HG02642 (cell line): ENCODE measurements around the gene ZBTB6.
"Not testable (repeated sequence)": the region's sequence is repeated elsewhere in the genome, so short reads cannot be mapped to it uniquely, and the experiment has no call there.

ENCODE experiments used
- ATAC-seq: cut with Tn5 transposase; IDR thresholded peaks from one replicate; pipeline ENCODE4 v1.9.1; 2021; ENCODE audit warnings: mild to moderate bottlenecking; ENCODE audit not compliant: unreplicated experiment, poor library complexity

ZBTB6 gene

GRCh38 chr9:122930541-122931225 lies 17.6 kb upstream of the ZBTB6 start:
- no peak for ATAC-seq

- no peak for ATAC-seq
Observed at GRCh38 chr9:122929796-122930354, 16.8 kb upstream of the ZBTB6 start.

DNA sequence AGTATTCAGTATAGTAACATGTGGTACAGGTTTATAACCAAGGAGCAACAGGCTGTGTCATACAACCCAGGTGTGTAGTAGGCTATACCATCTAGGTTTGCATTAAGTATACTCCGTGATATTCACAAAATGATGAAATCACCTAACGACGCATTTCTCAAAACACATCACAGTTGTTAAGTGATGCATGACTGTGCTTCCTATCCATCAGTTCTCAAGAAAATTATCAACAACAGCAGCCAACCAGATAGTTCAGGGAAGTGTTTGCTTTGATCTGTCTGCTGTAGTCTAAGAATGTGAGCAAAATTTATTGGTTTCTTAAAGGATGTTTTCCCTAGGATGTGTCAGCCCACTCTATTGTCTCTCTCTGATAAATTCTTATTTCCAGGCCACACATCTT lies 10.8 kb upstream of the ZBTB6 start:
- no peak for ATAC-seq

- ATAC-seq, result no peak
Observed at GRCh38 chr9:122922713-122923112, 9.6 kb upstream of the ZBTB6 start.

DNA sequence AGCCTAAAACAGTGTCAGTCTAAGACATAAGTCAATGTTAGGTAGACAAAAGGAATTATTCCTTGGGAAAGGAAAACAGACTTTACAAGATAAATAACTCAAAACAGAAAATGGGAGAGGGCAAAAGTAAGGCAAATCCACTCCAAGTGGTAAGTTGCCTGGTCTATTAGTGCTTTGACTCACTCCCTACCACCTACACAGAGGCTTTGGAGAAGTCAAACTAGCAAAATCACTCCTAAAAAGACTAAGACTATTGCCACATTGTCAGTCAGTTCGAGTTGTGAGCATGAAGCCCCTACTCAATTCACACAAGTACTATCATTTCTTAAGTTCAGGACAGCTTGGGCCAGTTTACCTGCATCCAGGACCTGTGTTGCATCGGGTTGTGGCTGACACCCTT lies 5.2 kb upstream of the ZBTB6 start:
- ATAC-seq, result no peak

- ATAC-seq, result no peak
Observed at GRCh38 chr9:122912671-122912963, 506 bp downstream of the ZBTB6 start.

DNA sequence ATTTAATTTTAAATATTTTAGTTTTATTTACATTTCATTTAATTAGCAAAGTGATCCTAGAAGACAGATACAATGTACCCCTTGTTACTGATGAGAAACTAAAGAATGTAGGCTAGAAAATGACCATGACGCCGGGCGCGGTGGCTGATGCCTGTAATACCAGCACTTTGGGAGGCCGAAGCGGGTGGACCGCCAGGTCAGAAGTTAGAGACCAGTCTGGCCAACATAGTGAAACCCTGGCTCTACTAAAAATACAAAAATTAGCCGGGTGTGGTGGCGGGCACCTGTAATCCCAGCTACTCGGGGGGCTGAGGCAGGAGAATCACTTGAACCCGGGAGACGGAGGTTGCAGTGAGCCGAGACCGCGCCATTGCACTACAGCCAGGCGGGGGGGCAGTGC lies 7.0 kb downstream of the ZBTB6 start:
- not testable (repeated sequence) for ATAC-seq

GRCh38 chr9:122904823-122905710 lies 8.1 kb downstream of the ZBTB6 start, which contains the start of gene RC3H2:
TSS of gene RC3H2 (minus strand) at chr9:122905359. CDS start at chr9:122897509, 7,850 bp downstream.
- ATAC-seq, result peak; percentile 92

DNA sequence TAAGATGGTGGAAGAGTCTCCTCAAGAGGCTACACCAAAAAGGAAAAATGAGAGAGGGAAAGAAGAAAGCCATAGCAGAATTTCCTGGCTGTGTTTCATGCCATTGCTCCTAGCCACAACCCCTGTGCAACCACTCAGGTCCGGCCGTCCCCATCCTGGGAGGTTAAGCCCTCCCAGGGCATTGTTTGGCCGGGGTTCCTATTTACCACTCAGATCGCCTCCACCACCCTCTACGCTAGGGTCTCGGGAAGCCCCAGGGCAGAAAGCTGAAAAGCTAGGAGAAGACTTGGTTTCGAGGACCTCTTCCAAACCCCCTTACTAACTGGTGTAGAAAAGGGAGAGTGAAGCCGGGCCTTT lies 8.7 kb downstream of the ZBTB6 start:
- ATAC-seq, result peak; percentile 28

DNA sequence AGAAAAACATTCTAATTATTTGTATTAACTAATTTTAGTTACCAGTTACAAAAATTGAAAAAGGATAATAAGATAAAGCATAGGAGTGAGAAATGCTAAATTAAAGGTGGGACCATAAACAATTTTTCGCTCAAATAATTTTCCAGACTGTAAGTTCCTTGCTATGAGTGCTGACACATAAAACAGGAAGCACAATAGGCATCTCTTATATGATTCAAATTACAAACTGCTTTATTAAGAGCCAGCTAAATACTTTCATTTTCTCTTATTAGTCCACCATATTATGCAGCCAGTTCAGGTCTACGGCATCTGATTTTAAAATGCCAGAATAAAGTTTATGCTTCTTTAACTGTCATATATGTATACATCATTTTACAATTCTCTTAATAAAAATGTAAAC lies 12.3 kb downstream of the ZBTB6 start:
- no peak for ATAC-seq

DNA sequence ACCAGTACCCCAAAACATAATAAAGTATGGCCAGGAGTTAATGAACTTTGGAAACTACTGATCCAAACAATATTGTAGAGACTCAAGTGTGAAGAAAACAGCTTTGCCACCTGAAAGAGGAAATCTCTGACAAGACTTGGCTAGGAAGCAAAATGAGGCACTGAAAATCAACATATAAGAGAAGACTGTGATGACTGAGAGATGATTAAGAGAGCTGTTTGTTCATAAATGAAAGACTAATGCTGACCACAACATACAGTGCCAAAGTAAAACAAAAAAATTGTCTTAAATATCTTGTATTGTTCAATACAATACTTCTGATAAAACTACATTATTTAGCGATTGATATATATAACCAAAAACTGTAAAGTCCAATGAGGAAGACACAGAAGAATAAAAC lies 15.2 kb downstream of the ZBTB6 start:
- ATAC-seq, result no peak

- ATAC-seq, result no peak
Observed at GRCh38 chr9:122888480-122888879, 24.6 kb downstream of the ZBTB6 start.

- ATAC-seq, result no peak
Observed at GRCh38 chr9:122883125-122883524, 30.0 kb downstream of the ZBTB6 start.

- ATAC-seq, result no peak
Observed at GRCh38 chr9:122879443-122879842, 33.7 kb downstream of the ZBTB6 start.

GRCh38 chr9:122875523-122875922 lies 37.6 kb downstream of the ZBTB6 start:
- no peak for ATAC-seq

GRCh38 chr9:122867276-122867675 lies 45.8 kb downstream of the ZBTB6 start:
- not testable (repeated sequence) for ATAC-seq

DNA sequence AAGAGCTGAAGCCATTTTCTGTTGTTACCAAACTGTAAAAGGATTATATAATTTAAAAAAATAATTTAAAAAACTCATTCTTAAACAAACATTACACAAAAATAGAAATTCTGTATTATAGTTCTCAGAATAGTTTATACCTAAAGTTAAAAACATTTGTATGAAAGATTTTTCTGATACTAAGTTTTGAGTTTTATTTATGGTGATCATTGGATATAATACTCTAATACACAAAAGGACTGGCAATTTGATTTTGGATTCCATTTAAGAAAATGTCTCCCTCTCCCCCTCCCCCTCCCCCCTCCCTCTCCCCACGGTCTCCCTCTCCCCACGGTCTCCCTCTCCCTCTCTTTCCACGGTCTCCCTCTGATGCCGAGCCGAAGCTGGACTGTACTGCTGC lies 47.0 kb downstream of the ZBTB6 start:
- no peak for ATAC-seq

DNA sequence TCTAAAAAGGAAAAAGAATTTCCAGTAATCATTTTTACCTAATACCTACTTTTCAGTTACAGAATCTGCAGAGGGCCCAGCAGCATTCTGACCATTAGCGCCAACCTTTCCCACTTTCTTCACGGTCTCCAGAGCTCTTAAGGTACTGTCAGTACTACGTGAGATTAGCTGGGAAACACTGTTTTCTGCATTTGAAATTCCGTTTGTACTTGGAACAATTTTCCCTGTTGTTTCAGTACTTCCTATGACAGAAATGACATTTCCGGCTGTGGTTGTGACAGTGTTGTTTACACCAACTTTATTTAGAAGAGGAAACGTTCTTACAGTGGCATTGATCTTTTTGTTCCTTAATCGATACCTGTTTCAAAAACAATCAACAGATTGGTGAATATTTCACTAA lies 47.8 kb downstream of the ZBTB6 start:
- no peak for ATAC-seq

DNA sequence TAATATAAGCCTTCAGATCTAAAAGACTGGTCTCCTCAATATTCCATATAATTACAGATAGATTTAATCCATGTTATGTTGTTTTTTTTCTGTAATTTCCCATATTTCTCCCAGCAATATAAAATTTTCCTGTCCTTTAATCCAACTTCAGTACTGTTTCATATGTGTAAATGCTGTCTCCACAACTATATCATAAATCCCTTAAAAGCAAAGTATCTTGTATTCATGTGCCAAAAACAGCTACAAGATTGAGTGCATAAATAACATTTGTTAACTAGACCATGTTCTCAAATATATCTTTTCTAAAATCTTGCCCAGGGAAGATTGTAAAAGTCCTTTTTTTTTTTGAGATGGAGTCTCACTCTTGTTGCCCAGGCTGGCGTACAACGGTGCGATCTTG lies 49.7 kb downstream of the ZBTB6 start:
- no peak for ATAC-seq

- no peak for ATAC-seq
Observed at GRCh38 chr9:122860319-122861142, 52.6 kb downstream of the ZBTB6 start.
